Measurements from ENCODE around the gene EMILIN2.
A peak's percentile ranks its signal among the peaks of the same experiment; 100 is the strongest.

EMILIN2 gene

GRCh38 chr18:2891526-2892431 is 45.0 kb downstream of the EMILIN2 start:
- in situ Hi-C loops (cut with HindIII; ENCODE audit: low pct_ligation_motif_present, low sequenced_read_pairs) = no loop called here
- Histone ChIP-seq H3K36me3 (replicated peaks) (no peaks in the 10 kb centered on the region), H3K4me3 (ENCODE audit: low read depth, low read length) (no peak overlapping the region), H3K27ac (no peak overlapping the region), H3K27me3 (replicated peaks) (no peaks in the 10 kb centered on the region)
- peak; percentile 44 for DNase-seq
- no peak for TF ChIP-seq CTCF (IDR thresholded peaks at IDR 0.05; ENCODE audit: low read depth, low read length, missing control alignments)

GRCh38 chr18:2893056-2893455 is 46.2 kb downstream of the EMILIN2 start:
- TF ChIP-seq CTCF (IDR thresholded peaks at IDR 0.05; ENCODE audit: low read depth, low read length, missing control alignments) = no peak
- no peak for DNase-seq
- Histone ChIP-seq H3K27me3 (replicated peaks) (no peaks in the 10 kb centered on the region), H3K4me3 (ENCODE audit: low read depth, low read length) (no peak overlapping the region), H3K27ac (no peak overlapping the region), H3K36me3 (replicated peaks) (no peaks in the 10 kb centered on the region)
- in situ Hi-C loops (cut with HindIII; ENCODE audit: low pct_ligation_motif_present, low sequenced_read_pairs) = no loop called here

DNA sequence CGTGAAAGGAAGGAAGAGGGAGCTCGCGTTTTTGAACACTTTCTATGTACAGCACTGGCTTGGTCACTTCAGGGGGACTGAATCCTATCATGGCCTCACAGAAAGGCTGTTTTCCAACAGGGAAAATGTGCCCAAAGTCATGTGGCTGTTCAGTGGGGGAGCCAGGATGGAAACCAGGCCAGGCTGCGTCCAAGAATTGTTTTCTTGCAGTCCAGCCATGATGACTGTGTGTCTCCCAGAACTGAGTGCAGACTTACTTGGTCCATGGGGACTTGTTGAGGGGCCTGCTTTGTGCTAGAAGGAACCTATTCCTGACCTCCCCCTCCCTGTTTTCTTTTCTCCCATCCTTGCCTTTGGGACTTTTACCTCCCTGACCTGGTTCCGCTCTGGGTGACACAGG is 46.9 kb downstream of the EMILIN2 start:
- Histone ChIP-seq H3K36me3 (replicated peaks) (no peaks in the 10 kb centered on the region), H3K4me3 (ENCODE audit: low read depth, low read length) (no peak overlapping the region), H3K27ac (no peak overlapping the region), H3K27me3 (replicated peaks) (no peaks in the 10 kb centered on the region)
- DNase-seq = no peak
- no peak for TF ChIP-seq CTCF (IDR thresholded peaks at IDR 0.05; ENCODE audit: low read depth, low read length, missing control alignments)
- in situ Hi-C loops (cut with HindIII; ENCODE audit: low pct_ligation_motif_present, low sequenced_read_pairs) = no loop called here

- H3K4me3 ChIP-seq (ENCODE audit: low read depth, low read length) = no peak overlapping the region
- no peaks in the 10 kb centered on the region for H3K36me3 ChIP-seq (replicated peaks)
- TF ChIP-seq CTCF (IDR thresholded peaks at IDR 0.05; ENCODE audit: low read depth, low read length, missing control alignments) = no peak
- in situ Hi-C loops (cut with HindIII; ENCODE audit: low pct_ligation_motif_present, low sequenced_read_pairs) = no loop called here
- no peak overlapping the region for H3K27ac ChIP-seq
- H3K27me3 ChIP-seq (replicated peaks) = no peaks in the 10 kb centered on the region
- peak; percentile 40 for DNase-seq
These were observed 47.5 kb downstream of the EMILIN2 start for GRCh38 chr18:2894131-2894840.

DNA sequence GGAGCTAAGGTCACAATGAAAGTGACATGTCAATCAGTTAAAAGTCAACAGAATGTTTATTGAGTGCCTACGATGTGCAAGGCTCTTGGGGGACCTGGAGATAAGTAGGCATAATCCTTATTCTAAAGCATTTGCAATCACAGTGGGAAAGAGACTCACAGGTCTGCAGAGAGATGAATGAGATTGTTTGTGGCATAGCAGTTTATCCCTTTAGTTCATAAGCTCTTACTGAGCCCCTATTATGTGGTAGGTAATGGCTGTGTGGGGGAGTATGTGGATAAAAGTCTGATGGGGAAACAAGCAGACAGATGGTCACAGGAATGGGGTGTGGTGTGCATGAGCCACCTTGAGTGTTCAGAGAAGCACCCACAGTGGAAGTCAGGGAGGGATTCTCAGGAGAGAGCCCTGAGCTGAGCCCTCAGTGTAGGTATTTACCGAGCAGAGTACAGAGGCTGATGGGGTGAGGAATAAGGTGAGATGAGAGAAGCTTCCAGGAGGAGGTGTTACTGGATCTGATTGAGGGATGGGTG is 48.1 kb downstream of the EMILIN2 start:
- Histone ChIP-seq H3K27me3 (replicated peaks) (no peaks in the 10 kb centered on the region), H3K27ac (no peak overlapping the region), H3K4me3 (ENCODE audit: low read depth, low read length) (no peak overlapping the region), H3K36me3 (replicated peaks) (no peaks in the 10 kb centered on the region)
- TF ChIP-seq CTCF (IDR thresholded peaks at IDR 0.05; ENCODE audit: low read depth, low read length, missing control alignments) = no peak
- no peak for DNase-seq
- in situ Hi-C loops (cut with HindIII; ENCODE audit: low pct_ligation_motif_present, low sequenced_read_pairs) = no loop called here
